PC-3 (cell line): ENCODE results near the gene FADS1.

ENCODE experiments used
- CTCF ChIP-seq: fragments of 300-600 bp; sonication (generic); conservative IDR thresholded peaks from 2 replicates; pipeline ENCODE4 v1.5.1; 2017; ENCODE audit warnings: antibody characterized with exemption, low read depth, mild to moderate bottlenecking, low read length
- EZH2phosphoT487 ChIP-seq: fragments of 300-600 bp; sonication (generic); IDR thresholded peaks from 2 replicates; pipeline ENCODE4 v1.6.1; 2018; ENCODE audit warnings: mild to moderate bottlenecking, antibody characterized with exemption, low read length, borderline replicate concordance

GRCh38 chr11:61814958-61815789 is 1.6 kb downstream of the FADS1 start:
- no peak for TF ChIP-seq EZH2phosphoT487
- no peak for TF ChIP-seq CTCF
